Smooth muscle cell (in vitro differentiated cells): ENCODE results near the gene EPHA7. TPM values are rescaled to one million over a fixed set of nuclear protein-coding genes. Genes with fewer than 3 reads are reported as not detected.

Experiments
- DNase-seq: peaks from one replicate; lab custom pipeline; 2025; ENCODE audit not compliant: unreplicated experiment; lab: John Stamatoyannopoulos, UW
- H2AFZ ChIP-seq: fragments of 200-600 bp; sonication (generic); 2 replicates; pipeline ENCODE4 v1.6.0; 2016; ENCODE audit warnings: antibody characterized with exemption, low read depth, mild to moderate bottlenecking
- H3F3A ChIP-seq: fragments of 200-600 bp; sonication (generic); 2 replicates; pipeline ENCODE4 v1.6.0; 2017; ENCODE audit warnings: antibody characterized with exemption, low read depth
- H3K27ac ChIP-seq: fragments of 200-600 bp; sonication (generic); 2 replicates; pipeline ENCODE4 v1.5.1; 2016; ENCODE audit warnings: low read depth, mild to moderate bottlenecking
- H3K27me3 ChIP-seq: fragments of 200-600 bp; sonication (generic); 2 replicates; pipeline ENCODE4 v1.6.1; 2016; ENCODE audit warnings: low read depth, mild to moderate bottlenecking
- H3K36me3 ChIP-seq: fragments of 200-600 bp; sonication (generic); 2 replicates; pipeline ENCODE4 v1.5.1; 2016; ENCODE audit warnings: low read depth
- H3K4me1 ChIP-seq: fragments of 200-600 bp; sonication (generic); 2 replicates; pipeline ENCODE4 v1.5.1; 2016; ENCODE audit warnings: low read depth
- H3K4me2 ChIP-seq: fragments of 200-600 bp; sonication (generic); 2 replicates; pipeline ENCODE4 v1.6.0; 2016; ENCODE audit warnings: mild to moderate bottlenecking
- H3K4me3 ChIP-seq: fragments of 200-600 bp; sonication (generic); 2 replicates; pipeline ENCODE4 v1.5.1; 2016; ENCODE audit warnings: mild to moderate bottlenecking
- H3K79me2 ChIP-seq: fragments of 200-600 bp; sonication (generic); 2 replicates; pipeline ENCODE4 v1.6.0; 2016; ENCODE audit warnings: low read depth, mild to moderate bottlenecking
- H3K9ac ChIP-seq: fragments of 200-600 bp; sonication (generic); 2 replicates; pipeline ENCODE4 v1.6.0; 2016; ENCODE audit warnings: low read depth
- H3K9me3 ChIP-seq: fragments of 200-600 bp; sonication (generic); replicated peaks from 2 replicates; pipeline ENCODE4 v1.5.1; 2016; ENCODE audit warnings: low read depth
- H4K20me1 ChIP-seq: fragments of 200-600 bp; sonication (generic); 2 replicates; pipeline ENCODE4 v1.6.0; 2016; ENCODE audit warnings: low read depth
- CTCF ChIP-seq: fragments of 200-600 bp; sonication (generic); IDR thresholded peaks from 2 replicates; pipeline ENCODE4 v1.5.1; 2017; ENCODE audit warnings: borderline replicate concordance, mild to moderate bottlenecking, antibody characterized with exemption; ENCODE audit not compliant: insufficient read depth, poor library complexity, severe bottlenecking
- WGBS: methylation state at CpG from one replicate; pipeline ENCODE4 v1.1.7; 2016; ENCODE audit warnings: low lambda C conversion rate; 5-methylcytosine and 5-hydroxymethylcytosine counted together
- polyA plus RNA-seq: library from polyadenylated mRNA; unstranded; fragments of >200 nt; fragmentation: Nextera tagmentation; extraction: Ambion mirVana; gene quantifications from 2 replicates; pipeline ENCODE4 v1.2.1, GENCODE V29; 2016
- total RNA-seq: library from RNA; depleted of rRNA; stranded (reverse); fragments of >200 nt; gene quantifications from 2 replicates; pipeline ENCODE4 v1.2.3, GENCODE V29; 2014

The EPHA7 gene
- total and polyA plus RNA-seq, 2 experiments from 2014 or later, result 2.0 to 6.2 TPM

GRCh38 chr6:93209358-93209757 lies 210.0 kb downstream of the EPHA7 start:
- no peak for TF ChIP-seq CTCF
- no peaks in the 10 kb centered on the region for H3K9me3 ChIP-seq

GRCh38 chr6:93196406-93196970 lies 222.9 kb downstream of the EPHA7 start:
- Histone ChIP-seq H3K4me2 (no peak overlapping the region), H3K27ac (no peak overlapping the region), H3F3A (no peaks in the 10 kb centered on the region), H3K4me3 (no peak overlapping the region), H3K79me2 (no peaks in the 10 kb centered on the region), H4K20me1 (no peaks in the 10 kb centered on the region), H2AFZ (no peak overlapping the region), H3K27me3 (no peaks in the 10 kb centered on the region), H3K36me3 (no peaks in the 10 kb centered on the region), H3K4me1 (no peaks in the 10 kb centered on the region), H3K9me3 (no peaks in the 10 kb centered on the region), H3K9ac (no peak overlapping the region)
- no peak for TF ChIP-seq CTCF
- no peak for DNase-seq
- WGBS, result 100% methylated on average over 1 of the region's 1 CpG

More at GRCh38 chr6:93209358-93209757, 210.0 kb downstream of the EPHA7 start:
- Histone ChIP-seq H3K27me3 (no peaks in the 10 kb centered on the region), H3K4me3 (no peak overlapping the region), H3K79me2 (no peaks in the 10 kb centered on the region), H3K4me1 (no peaks in the 10 kb centered on the region), H2AFZ (no peak overlapping the region), H3K4me2 (no peak overlapping the region), H3F3A (no peaks in the 10 kb centered on the region), H4K20me1 (no peaks in the 10 kb centered on the region), H3K9ac (no peak overlapping the region), H3K27ac (no peak overlapping the region), H3K36me3 (no peaks in the 10 kb centered on the region)
- 83% methylated on average over 4 of the region's 4 CpGs for WGBS
- no peak for DNase-seq

GRCh38 chr6:93194480-93194879 lies 224.9 kb downstream of the EPHA7 start:
- Histone ChIP-seq H3K27me3 (no peaks in the 10 kb centered on the region), H3K4me2 (no peak overlapping the region), H4K20me1 (no peaks in the 10 kb centered on the region), H3K9ac (no peak overlapping the region), H3K79me2 (no peaks in the 10 kb centered on the region), H3F3A (no peaks in the 10 kb centered on the region), H3K4me1 (no peaks in the 10 kb centered on the region), H3K9me3 (no peaks in the 10 kb centered on the region), H3K4me3 (no peak overlapping the region), H3K27ac (no peak overlapping the region), H2AFZ (no peak overlapping the region), H3K36me3 (no peaks in the 10 kb centered on the region)
- no peak for TF ChIP-seq CTCF
- DNase-seq, result no peak

- Histone ChIP-seq H3K4me2 (no peak overlapping the region), H3K4me3 (no peak overlapping the region), H2AFZ (no peak overlapping the region), H3K9ac (no peak overlapping the region), H3F3A (no peaks in the 10 kb centered on the region), H3K4me1 (no peaks in the 10 kb centered on the region), H3K79me2 (no peaks in the 10 kb centered on the region), H3K36me3 (no peaks in the 10 kb centered on the region), H3K27ac (no peak overlapping the region), H4K20me1 (no peaks in the 10 kb centered on the region), H3K27me3 (no peaks in the 10 kb centered on the region), H3K9me3 (no peaks in the 10 kb centered on the region)
- no peak for TF ChIP-seq CTCF
- WGBS, result 86% methylated on average over 2 of the region's 2 CpGs
- DNase-seq, result no peak
Observed at GRCh38 chr6:93193868-93194267, 225.5 kb downstream of the EPHA7 start.
